GM21367 (cell line): Measurements from ENCODE around the gene ATP8B3.

Experiments used
- ATAC-seq: cut with Tn5 transposase; IDR thresholded peaks from one replicate; pipeline ENCODE4 v1.9.1; 2021; ENCODE audit not compliant: unreplicated experiment

The ATP8B3 gene

DNA sequence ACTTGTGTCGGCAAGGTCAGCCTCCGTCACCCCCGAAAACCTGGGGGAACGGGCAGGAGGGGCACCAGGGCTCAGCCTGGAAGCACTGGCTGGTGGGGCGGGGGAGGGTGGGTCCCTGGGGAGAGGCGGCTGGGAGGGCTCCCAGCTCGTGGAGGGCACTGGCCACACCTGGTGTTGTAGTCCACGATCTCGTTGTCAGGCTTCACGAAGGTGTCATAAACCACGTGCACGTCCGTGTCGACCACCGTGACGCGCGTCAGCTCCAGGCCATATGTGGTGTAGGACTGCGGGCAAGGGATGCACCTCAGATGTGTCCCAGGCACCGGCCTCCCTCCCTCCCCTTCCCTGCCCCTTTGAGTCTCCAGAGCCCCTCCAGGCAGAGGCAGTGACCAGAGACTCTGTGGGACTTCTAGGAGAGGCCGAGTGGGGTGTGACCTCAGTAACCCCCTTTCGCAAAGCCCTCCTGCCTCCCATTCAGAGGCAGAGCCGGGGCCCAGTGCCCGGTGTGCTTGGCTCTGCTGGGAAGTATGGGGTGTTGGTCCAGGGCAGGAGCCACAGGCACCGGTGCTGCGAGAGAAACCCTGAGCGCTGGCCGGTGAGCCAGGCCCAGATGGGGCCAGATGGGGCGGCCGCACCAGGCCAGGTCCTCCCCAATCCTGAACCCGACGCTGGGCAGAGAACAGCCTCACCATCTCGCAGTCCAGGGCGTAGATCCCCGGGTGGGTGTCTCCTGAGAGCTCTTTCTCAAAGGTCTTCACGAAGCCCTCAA, 4.6 kb upstream of the ATP8B3 start:
- ATAC-seq = no peak

DNA sequence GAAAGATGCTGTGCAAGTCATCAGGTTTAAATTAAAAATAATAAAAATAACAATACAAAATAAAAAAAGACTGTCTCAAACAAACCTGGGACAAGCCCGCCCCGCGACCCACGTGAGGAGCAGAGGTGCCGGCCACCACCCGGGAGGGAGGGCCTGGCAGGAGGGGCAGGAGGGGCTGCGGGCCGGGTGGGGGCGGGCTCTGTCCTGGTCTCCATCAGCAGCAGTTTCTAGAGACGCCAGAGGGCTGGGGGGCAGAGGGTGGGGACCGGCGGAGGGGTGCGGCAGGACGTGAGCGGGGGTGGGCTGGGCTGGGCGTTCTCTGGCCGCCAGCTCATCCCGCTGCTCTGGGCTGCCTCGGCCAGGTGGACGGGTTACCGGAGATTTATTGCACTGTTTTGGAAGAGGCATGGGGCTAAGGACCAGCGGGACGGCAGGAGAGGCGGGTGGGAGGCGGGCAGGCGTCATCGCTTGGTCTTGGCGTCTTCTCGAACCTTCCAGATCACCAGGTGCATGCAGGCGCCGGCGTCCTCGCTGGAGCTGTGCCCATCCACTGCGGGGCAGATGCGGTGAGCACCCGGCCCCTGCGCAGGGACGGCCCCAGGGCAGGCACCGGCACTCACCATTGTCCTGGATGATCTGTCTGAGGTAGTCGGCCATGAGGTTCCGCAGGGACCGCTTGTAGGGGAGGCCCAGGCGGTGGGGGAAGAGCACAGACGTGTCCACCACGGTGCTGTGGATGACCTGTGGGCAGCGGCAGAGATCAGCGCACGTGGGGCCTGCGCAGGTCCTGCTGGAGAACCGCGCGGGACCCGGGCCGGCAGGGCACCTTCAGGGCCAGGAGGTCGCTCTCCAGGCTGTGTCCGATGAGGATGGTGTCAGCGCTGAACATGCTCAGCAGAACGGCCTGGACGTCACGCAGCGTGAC, 3.8 kb upstream of the ATP8B3 start:
- ATAC-seq = no peak

DNA sequence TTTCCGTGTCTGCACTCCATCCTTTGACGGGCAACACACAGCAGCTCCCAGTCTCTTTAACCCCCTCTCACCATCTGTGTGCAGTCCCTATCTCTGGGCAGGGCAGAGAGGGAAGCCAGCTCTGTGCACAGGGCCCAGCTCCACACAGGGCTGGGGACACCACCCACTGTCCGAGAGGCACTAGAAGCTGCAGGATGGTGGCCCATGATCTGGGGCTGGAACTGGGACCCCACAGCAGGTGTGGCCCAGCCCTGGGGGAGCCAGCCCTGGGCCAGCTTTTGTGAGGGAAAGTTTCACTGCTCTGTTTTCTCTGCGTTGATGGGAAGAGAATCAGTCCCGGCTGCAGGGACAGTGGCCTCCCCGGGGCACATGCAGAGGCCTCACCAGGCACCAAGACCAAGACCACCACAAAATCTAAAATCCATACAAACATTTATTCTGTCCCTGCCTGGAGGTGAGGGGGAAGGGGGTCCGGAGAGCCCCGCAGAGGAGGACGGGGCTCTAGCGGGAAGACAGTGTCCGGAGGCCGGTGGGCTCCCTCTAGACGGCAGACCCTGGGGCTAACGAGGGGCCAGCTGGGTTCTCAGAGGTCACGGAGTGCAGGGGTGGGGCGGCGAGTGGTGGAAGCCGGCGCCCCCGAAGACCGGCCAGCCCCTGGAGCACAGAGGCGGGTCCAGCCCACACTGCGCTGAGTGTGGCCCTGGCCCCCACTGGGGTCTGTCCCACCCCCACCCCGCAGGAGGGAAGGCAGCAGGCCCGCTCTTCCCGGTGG, 2.9 kb upstream of the ATP8B3 start:
- no peak for ATAC-seq

DNA sequence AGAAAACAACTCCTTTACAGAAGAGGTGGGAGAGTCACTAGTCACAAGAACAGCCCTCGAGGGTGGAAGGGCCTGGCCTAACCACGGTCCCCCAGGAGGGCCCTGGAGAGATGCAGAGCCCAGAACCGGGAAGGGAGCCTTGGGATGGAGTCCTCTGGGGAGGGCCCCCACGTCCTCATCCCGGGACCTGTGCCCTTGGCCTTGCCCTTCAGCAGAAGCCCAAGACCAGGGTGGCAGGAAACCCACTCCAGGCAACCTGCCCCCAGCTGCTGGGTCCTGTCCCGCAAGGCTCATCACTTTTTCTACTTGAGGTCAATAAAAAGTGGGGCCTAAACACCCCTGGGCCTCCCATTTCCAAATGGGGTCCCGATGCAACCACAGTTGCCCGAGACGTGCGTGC, 2.3 kb upstream of the ATP8B3 start:
- ATAC-seq = no peak

DNA sequence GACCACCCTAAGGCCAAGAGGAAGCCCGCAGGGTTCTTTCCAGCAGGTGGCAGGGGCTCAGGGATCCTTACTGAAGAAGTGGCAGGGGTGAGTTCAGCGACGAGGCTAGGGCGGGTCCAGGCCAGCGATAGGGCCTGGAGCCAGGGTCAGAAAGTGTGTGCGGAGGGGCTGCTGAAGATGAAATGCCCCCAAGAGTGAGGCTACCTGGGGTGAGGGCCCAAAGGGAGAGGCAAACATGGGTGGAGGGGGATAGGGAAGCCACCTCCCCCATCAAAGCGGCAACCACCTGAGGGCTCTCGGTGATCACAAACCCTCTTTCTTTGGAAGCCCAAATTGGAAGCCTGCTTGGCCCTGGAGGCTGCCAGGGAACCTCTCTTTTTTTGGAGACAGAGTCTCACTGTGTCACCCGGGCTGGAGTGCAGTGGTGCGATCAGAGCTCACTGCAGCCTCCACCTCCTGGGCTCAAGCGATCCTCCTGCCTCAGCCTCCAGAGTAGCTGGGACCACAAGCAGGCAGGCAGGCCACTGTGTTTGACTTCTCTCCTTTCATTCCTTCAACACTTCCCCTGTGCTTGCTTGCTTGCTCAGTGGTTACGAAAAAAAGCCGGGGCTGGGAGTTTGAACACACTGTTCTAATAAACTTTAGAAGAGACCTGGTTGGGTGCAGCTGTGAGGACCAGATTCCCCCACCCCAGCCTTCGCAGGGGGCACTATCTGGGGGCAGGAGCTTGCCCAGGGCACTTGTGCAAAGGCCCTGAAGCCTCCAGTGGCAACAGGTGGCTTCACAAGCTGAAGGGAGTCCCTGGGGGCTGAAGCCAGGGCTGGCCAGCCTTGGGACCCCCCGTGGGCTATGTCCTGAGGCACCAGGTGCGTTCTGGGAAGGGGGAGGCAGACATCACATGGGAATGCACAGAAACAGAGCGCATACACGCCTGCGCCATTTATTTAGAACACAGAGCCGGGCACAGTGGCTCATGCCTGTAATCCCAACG, 1.4 kb upstream of the ATP8B3 start:
- no peak for ATAC-seq

DNA sequence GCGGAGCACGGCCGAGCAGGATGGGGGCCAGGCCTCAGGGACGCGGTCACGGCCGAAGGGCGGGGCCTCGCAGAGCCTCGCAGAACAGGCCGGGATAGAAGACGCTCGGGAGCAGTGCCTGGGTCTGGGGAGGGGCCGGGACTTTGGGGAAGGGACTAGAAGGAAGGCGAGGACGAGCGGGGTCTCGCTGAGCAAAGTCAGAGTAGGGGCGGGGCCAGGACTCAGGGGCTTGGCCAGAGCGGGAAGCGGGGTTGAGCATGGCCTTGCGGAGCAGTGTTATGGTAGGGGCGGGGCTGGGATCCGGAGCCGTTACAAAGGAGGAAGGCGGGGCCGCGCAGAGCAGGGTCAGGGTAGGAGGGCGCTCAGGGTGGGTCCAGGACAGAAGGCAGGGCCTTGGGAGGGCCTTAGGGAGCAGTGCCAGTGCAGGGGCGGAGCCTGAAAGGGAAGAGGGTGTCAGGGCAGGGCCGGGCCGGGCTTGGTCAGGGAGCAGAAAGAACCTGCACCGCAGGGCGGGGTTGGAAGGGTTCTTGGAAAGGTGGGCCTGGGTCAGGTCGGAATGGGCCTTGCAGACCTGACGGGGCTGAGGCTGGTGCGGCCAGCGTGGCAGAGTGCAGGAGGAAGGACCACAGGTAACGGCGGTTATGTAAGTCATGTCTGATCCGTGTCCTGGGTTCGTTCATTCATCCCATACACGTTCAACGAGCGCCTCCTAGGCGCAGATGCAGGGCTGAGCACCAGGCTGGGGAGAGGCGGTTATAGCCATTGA, 533 bp upstream of the ATP8B3 start:
- peak; percentile 70 for ATAC-seq

DNA sequence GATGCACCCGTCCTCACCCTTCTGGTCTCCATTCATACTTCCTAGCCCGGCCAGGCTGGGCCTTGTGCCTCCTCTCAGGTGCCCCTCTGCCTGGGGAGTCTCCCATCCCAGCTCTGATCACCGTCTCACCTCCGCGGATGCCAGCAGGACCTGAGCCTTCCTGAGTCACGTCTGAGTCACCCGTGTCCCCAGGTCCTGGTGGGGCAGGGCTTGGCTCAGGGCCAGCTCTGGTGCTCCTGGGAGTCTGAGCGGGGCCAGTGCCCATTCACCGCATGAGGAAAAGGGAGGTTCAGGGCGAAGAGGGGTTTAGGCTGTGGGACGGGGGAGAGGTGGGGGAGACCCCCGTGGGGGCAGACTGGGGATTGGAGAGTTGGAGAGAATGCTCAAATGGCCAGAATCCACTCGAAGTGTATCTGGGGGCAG, 593 bp downstream of the ATP8B3 start:
- no peak for ATAC-seq

DNA sequence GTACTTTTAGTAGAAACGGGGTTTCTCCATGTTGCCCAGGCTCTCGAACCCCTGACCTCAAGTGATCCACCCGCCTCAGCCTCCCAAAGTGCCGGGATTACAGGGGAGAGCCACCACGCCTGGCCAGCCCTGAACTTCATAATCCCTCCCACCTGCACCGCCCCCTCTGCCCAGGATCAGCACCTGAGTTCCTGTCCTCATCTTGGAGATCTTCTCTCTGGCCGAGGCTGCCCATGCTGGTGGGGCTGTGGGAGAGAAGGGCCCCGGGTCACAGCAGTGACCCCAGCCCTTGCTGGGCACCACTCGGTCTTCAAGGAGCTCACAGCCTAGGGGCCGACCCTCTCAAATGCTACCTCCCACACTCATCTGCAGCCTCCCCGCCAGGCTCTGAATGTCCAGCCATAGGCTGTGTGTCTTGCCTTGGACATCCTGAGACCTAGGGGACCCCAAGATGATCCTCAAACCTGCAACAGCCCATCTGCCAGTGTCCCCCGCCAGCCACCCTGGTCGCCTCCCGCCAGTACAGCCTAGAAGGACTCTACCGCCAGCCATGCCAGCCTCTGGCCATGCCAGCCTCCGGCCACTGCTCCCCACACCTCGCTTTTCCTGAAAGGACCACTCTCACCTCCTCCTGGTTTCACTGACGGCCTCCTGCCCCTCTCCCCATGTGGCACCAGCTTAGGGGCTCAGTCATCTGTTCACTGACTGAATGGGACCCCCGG, 1.5 kb downstream of the ATP8B3 start:
- no peak for ATAC-seq

DNA sequence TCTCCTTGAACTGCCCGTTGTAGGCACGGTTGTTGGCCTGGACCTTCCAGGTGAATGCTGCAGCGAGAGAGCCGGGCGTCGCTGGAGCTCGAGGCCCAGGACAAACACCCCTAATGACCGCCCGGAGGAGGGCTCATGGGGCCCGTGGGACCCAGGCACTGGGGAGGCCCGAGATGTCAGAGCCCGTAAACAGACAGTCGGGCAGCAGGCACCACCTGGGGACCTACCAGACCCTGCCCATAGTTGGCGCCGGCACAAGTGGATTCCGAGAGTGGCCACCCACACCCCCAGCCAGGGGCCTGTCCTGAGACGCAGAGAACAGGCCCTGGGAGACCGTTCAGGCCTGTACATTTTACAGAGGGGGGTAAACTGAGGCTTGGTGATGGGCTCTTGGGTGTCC, 2.4 kb downstream of the ATP8B3 start:
- no peak for ATAC-seq

DNA sequence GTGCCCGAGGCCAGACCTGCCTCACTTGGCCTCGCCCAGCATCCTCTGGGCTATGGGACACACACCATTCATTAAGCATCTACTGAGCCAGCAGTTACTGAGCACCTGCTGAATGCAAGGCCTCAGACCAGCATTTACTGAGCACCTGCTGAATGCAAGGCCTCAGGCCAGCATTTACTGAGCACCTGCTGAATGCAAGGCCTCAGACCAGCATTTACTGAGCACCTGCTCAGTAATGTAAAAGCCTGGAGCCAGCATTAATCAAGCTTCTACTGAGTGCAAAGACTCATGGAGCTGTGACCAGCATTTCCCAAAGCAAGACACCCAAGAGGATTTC, 3.7 kb downstream of the ATP8B3 start:
- no peak for ATAC-seq

DNA sequence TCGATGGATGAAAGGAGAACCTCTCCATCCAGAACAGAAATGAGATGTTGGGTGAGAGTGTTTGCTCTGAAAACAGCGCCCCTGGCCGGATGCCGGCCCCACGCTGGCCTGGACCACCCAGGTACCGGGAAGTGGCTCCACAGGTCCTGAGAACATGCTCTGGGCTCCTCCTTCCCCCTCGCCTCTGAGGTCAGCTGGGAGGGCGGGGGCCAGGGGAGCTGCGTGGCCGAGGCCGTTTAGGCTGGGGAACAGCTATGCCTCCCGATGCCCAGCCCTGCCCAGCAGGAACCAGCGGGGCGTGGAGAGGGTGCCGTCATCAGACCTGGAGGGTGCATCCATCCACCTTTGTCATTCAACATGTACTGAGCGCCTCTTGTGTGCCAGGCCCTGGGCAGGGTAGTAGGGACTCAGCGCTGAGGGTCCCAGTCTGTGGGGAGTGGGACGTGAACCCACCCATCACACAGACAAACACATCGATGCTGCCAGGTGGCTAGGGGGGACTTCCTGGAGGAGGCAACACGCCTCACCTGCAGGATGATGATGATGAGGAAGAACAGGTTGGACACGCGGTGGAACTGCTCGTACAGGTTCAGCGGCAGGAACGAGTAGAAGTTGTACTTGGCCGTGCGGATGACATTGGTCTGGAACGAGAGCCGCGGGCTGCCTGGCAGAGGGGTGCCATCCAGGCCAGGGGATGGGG, 4.2 kb downstream of the ATP8B3 start:
- ATAC-seq = no peak

DNA sequence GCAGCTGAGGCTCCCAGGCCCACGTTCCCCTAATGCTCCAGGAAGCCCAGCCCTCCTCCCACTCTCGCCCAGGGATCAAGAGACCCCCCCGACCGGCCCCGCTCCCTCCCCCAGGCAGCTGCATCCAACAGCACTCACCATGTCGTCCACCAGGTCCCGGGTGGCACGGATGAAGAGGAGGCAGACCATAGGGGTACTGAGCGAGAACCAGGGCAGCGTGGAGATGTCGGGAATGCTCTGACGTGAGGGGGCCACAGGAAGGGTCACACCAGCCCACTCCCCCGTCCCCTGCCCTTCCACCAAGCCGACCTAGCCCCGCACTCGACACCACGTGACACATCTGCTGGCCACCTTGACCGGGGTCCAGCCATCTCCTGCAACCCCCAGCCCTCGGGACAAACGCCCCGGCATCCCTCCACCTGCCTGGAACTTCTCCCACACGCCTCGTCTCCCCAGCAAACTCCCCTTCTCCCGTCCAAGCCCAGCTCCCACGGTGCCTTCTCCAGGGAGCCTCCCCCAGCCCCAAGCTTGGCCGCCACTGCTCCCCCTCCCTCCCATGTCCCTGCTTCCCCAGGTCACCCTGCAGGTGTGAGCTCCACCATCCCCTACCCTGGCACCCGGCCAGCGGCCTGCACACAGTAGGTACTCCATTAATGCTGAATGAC, 4.9 kb downstream of the ATP8B3 start:
- ATAC-seq = no peak

DNA sequence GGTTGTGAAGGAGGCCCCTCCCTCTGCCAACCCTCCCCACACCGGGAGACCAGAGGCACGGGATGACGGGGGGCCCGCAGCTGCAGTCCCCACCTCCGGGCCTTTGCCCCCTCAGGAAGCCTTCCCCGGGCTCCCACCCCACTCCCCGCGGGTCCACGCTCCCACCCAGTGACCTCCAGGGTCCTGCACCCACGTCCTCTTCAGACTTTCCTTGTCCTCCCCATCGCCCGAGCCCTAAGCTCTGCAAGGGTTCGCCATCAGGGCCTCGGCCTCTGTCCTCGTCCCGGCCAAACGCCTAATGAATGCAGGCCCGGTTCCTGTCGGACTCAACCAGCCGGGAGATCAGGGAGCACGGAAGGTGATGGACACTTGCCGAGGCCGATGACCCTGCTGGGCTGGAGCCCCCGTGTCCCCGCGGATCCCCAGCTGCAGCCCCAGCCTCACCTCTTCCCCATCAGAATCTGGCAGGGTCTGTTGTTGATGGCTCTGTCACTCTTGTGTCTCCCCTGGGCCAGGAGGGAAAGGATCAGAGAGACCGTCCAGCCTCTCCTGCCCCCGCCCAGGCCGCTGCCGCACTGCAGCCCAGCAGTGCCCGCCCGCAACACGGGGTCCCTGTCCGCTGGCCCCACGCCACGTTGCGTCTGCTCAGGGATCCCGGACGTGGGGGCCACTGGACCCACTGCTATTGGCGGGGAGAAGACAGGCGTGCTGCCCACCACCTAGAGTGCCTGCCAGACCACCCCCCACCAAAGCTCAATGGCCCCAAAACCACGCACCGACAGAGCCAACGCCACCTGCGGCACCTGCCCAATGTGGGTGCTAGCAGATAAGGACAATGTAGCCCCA, 5.7 kb downstream of the ATP8B3 start:
- ATAC-seq = no peak

DNA sequence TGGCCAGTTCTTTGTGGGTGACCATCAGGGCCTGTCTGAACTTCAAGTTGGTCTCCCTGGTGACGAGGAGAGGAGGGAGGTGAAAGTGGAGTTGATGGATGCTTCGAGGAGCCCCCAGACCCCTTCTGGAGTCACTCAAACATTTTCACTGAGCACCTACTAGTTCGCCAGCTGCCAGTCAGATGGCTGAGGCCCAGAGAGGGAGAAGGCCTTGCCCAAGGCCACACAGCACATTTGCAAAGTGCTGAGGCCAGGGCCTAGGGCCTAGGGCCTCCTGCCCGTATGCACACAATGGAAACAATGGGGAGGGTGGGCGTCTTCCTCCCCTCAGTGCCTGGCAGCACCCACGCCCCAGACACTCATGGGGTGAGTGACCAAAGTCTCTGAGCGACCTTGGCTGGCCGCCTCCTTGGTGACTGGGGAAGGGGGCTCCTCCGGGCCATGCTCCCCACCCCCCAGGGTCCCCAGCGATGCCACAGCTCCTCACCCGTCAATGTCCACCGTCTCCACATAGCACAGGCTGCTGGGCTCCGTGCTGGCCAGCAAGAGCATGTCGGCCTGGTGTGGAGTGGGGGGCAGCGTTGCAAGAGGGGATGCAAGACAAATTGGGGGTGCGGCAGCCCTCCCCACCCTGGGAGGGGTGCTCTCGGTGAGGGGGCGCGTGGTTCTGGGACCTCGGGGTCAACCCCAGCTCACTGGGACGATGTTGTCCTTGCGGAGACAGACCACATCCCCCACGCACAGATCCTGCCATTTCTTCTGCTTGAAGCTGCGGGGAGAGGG, 6.5 kb downstream of the ATP8B3 start:
- no peak for ATAC-seq

DNA sequence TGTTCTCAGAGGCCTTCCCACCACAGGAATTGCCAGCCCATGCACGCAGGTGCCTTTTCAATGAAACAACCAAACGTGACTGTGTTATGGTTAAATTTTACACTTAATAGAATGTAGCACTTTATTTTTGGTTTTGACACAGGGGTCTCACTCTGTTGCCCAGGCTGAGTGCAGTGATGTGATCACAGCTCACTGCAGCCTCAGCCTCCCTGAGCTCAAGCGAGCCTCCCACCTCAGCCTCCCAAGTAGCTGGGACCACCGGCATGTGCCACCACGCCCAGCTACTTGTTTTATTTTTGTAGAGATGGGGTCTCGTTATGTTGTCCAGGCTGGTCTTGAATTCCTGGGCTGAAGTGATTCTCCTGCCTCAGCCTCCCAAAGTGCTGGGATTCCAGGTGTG, 7.2 kb downstream of the ATP8B3 start:
- no peak for ATAC-seq

DNA sequence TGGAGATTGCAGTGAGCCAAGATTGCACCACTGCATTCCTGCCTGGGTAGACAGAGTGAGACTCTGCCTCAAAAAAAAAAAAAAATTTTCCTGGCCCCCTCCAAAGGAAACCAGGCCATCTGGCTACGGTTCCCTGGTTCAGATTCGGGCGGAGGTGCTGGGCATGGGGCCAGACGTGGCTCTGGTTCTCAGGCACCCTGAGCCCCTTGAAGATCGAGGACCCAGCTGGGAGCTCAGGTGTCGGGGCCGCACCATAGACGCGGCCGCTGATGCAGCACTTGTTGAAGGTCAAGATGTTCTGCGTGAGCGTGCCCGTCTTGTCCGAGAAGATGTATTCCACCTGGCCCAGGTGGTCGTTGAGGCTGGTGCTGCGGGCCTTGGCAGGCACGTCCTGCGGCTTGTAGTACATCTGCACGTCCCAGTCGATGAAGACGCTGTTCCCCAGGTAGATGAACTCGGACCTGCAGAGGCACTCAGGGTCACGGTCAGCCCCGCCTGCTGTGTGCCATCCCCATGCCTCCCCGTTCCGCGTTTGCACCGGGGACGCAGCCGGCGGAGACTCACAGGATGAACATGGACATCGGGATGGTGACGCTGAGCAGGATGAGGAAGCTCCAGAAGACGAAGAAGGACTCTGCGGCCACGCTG, 12.3 kb downstream of the ATP8B3 start:
- ATAC-seq = no peak
